Astrocyte (in vitro differentiated cells and primary cell): ENCODE data around the gene SSBP1.

Source experiments
- CTCF ChIP-seq: IDR thresholded peaks from 2 replicates; pipeline ENCODE4 v1.5.1; 2011; ENCODE audit warnings: low read depth, mild to moderate bottlenecking, inconsistent platforms, low read length, moderate library complexity; ENCODE audit not compliant: insufficient read depth
- EZH2 ChIP-seq: IDR thresholded peaks from 2 replicates; pipeline ENCODE4 v1.6.1; 2012; ENCODE audit warnings: mild to moderate bottlenecking, low read length, inconsistent platforms; ENCODE audit not compliant: insufficient read depth

- no peak for TF ChIP-seq CTCF
- no peak for TF ChIP-seq EZH2
Measured at GRCh38 chr7:141695803-141696289, 42.3 kb upstream of the SSBP1 start.
